ENCODE measurements around the gene CFAP74. TPM values are rescaled to one million over a fixed set of nuclear protein-coding genes. Genes with fewer than 3 reads are reported as not detected.

Gene CFAP74
- total and polyA plus RNA-seq, 2 donors (not counting 3 experiments of a cell fraction or from before 2014, with no cell fraction given) = not detected

GRCh38 chr1:1938276-1938573 is 65.4 kb downstream of the CFAP74 start:
- DNase-seq (ENCODE audit: low read depth, low spot score) = no peak
- no peaks in the 10 kb centered on the region for H3K79me2 ChIP-seq (ENCODE audit: control insufficient read depth, insufficient read depth, low read length)
- no peak for FAIRE-seq
- no peak overlapping the region for H3K27ac ChIP-seq (ENCODE audit: insufficient read depth, low read depth, low read length)
- H3K9ac ChIP-seq (replicated peaks; ENCODE audit: extremely low read depth, insufficient read depth, low read length) = no peak overlapping the region
- intact Hi-C loops (cut with micrococcal nuclease) = no loop called here
- no peaks in the 10 kb centered on the region for H4K20me1 ChIP-seq (replicated peaks; ENCODE audit: control insufficient read depth, extremely low read depth, insufficient read depth, low read length)
- no peak overlapping the region for H2AFZ ChIP-seq (ENCODE audit: low read depth, low read length)
- dilution Hi-C loops (cut with MboI; ENCODE audit: extremely low pct_ligation_motif_present, low sequenced_read_pairs) = no loop called here
- ChIA-PET CTCF (no interaction called here), POLR2A (no interaction called here)
- no peak overlapping the region for H3K4me3 ChIP-seq (replicated peaks in 1 of 3; ENCODE audit: insufficient read depth in 1 of 3, low read depth in 1 of 3, low read length in 3 of 3)
- peaks cover 2% of the 10 kb centered on the region for H3K9me3 ChIP-seq (replicated peaks; ENCODE audit: control insufficient read depth, insufficient read depth, low read length)
- TF ChIP-seq CTCF (IDR thresholded peaks at IDR 0.05; ENCODE audit: extremely low read depth in 1 of 2, insufficient read depth in 1 of 2, low read depth in 1 of 2, low read length in 2 of 2) (no peak), MYC (IDR thresholded peaks at IDR 0.05; ENCODE audit: low read depth, low read length) (no peak), JUN (IDR thresholded peaks at IDR 0.05; ENCODE audit: borderline replicate concordance, insufficient read depth, insufficient read length, low read depth) (no peak), GATA2 (IDR thresholded peaks at IDR 0.05; ENCODE audit: insufficient read depth, insufficient read length, low read depth, low read length) (no peak), MAX (IDR thresholded peaks at IDR 0.05; ENCODE audit: insufficient read depth, insufficient read length) (no peak), POLR2A (IDR thresholded peaks at IDR 0.05; ENCODE audit: low read depth, low read length) (no peak), FOS (IDR thresholded peaks at IDR 0.05; ENCODE audit: borderline replicate concordance, insufficient read depth, low read length) (no peak), POLR2AphosphoS5 (IDR thresholded peaks at IDR 0.05; ENCODE audit: insufficient read depth, low read depth, low read length) (no peak), EZH2 (IDR thresholded peaks at IDR 0.05; ENCODE audit: borderline replicate concordance, low read depth, low read length, severe bottlenecking) (no peak)
- no peaks in the 10 kb centered on the region for H3K36me3 ChIP-seq (ENCODE audit: control insufficient read depth in 2 of 2, extremely low read depth in 1 of 2, insufficient read depth in 2 of 2, low read length in 2 of 2)
- no peaks in the 10 kb centered on the region for H3K27me3 ChIP-seq (ENCODE audit: control insufficient read depth in 2 of 2, insufficient read depth in 2 of 2, low read length in 2 of 2)
- no peaks in the 10 kb centered on the region for H3K9me1 ChIP-seq (replicated peaks; ENCODE audit: control insufficient read depth, extremely low read depth, insufficient read depth, low read length)
- H3K4me2 ChIP-seq (ENCODE audit: insufficient read depth, low read length) = no peak overlapping the region
- no peaks in the 10 kb centered on the region for H3K4me1 ChIP-seq (ENCODE audit: control insufficient read depth, extremely low read depth, insufficient read depth, low read length)
- no TSS peak for BruUV-seq (replicated peaks)

Measured in endothelial cell of umbilical vein (primary cell).